Mesendoderm (in vitro differentiated cells): ENCODE results near the gene PKP2.

Experiments used
- DNase-seq: peaks from one replicate; pipeline ENCODE4 v3.0.0; 2013
- H2AK5ac ChIP-seq: 2 replicates; pipeline ENCODE4 v1.6.1; 2013; ENCODE audit warnings: low read length, inconsistent platforms
- H2BK120ac ChIP-seq: 2 replicates; pipeline ENCODE4 v1.6.1; 2013; ENCODE audit warnings: low read depth, mild to moderate bottlenecking, low read length, moderate library complexity, mixed read lengths
- H2BK15ac ChIP-seq: replicated peaks from 2 replicates; pipeline ENCODE4 v1.6.1; 2013; ENCODE audit warnings: low read depth, mild to moderate bottlenecking, moderate library complexity
- H2BK5ac ChIP-seq: 2 replicates; pipeline ENCODE4 v1.6.1; 2013; ENCODE audit warnings: low read length, inconsistent platforms
- H3K18ac ChIP-seq: 2 replicates; pipeline ENCODE4 v1.6.1; 2013; ENCODE audit warnings: mild to moderate bottlenecking, low read length, mixed read lengths
- H3K23ac ChIP-seq: one replicate; pipeline ENCODE4 v1.6.1; 2013; ENCODE audit warnings: low read length
- H3K27ac ChIP-seq: 2 replicates; pipeline ENCODE4 v1.5.1; 2013; ENCODE audit warnings: low read depth, mild to moderate bottlenecking, inconsistent platforms, low read length, moderate library complexity
- H3K27me3 ChIP-seq: 2 replicates; pipeline ENCODE4 v1.6.1; 2013; ENCODE audit warnings: low read length, control low read depth, mild to moderate bottlenecking, inconsistent platforms; ENCODE audit not compliant: insufficient read depth, poor library complexity
- H3K36me3 ChIP-seq: 2 replicates; pipeline ENCODE4 v1.6.1; 2013; ENCODE audit warnings: low read length, inconsistent platforms; ENCODE audit not compliant: control insufficient read depth, insufficient read depth
- H3K4ac ChIP-seq: one replicate; pipeline ENCODE4 v1.6.1; 2013; ENCODE audit warnings: low read depth, mild to moderate bottlenecking, low read length, moderate library complexity
- H3K4me1 ChIP-seq: 2 replicates; pipeline ENCODE4 v1.6.1; 2013; ENCODE audit warnings: low read depth, low read length, inconsistent platforms; ENCODE audit not compliant: control insufficient read depth
- H3K4me2 ChIP-seq: 2 replicates; pipeline ENCODE4 v1.6.1; 2013; ENCODE audit warnings: low read length
- H3K4me3 ChIP-seq: 2 replicates; pipeline ENCODE4 v1.5.1; 2013; ENCODE audit warnings: mild to moderate bottlenecking, low read length
- H3K56ac ChIP-seq: one replicate; pipeline ENCODE4 v1.6.1; 2013; ENCODE audit warnings: low read length
- H3K79me1 ChIP-seq: 2 replicates; pipeline ENCODE4 v1.6.1; 2013; ENCODE audit warnings: low read length, inconsistent platforms
- H3K79me2 ChIP-seq: 2 replicates; pipeline ENCODE4 v1.6.1; 2013; ENCODE audit warnings: mild to moderate bottlenecking, low read length; ENCODE audit not compliant: control insufficient read depth, insufficient read depth
- H3K9ac ChIP-seq: 2 replicates; pipeline ENCODE4 v1.6.1; 2013; ENCODE audit warnings: low read length, inconsistent platforms
- H4K5ac ChIP-seq: one replicate; pipeline ENCODE4 v1.6.1; 2013; ENCODE audit warnings: low read length
- H4K8ac ChIP-seq: one replicate; pipeline ENCODE4 v1.6.1; 2013; ENCODE audit warnings: low read depth, mild to moderate bottlenecking, control low read depth, low read length, moderate library complexity
- WGBS: extraction: QIAGEN DNeasy Blood & Tissue Kit; methylation state at CpG from one replicate; pipeline ENCODE4 v1.1.7; 2013; ENCODE audit warnings: low lambda C conversion rate, missing lambda C conversion rate; ENCODE audit not compliant: insufficient coverage; ENCODE audit errors: extremely low coverage; 5-methylcytosine and 5-hydroxymethylcytosine counted together

PKP2 gene

DNA sequence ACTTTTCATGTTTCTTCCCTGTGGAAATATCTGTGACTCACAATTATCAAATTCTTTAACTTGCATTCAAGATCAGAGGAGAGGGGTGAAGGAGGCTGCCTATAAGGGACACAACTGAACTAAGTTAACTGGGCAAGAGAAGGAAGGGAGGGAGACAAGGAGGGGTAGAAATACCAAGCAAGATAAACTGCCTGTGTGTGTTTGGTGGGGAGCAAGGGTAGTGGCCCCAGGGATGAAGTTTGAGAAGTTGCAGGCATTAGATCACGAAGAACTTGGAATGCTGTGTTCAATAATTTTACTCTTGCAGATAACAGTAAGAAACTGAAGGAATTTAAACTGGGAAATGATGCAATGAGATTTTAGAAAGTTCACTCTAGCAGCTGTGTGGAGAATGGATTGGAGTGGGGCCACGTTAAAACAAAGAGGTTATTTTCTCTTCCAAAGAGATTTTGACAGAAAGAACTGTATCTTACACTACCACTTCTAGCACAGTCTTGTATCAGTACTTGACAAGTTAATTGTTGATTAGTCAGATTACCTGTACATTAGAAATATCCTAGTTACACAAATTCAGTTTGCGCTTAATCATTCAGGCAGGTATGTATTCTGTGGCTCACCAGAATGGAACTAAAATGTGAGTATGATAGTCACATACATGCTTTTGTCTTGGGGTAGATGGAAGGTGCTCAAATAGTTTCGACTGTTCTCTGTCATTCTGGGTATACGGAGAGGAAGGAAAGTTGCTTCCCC, 7.4 kb downstream of the PKP2 start:
- Histone ChIP-seq H2BK5ac (no peak overlapping the region), H3K27me3 (no peaks in the 10 kb centered on the region), H3K4ac (no peak overlapping the region), H3K4me2 (no peak overlapping the region), H4K8ac (peak overlapping the region; percentile 76), H3K56ac (no peak overlapping the region), H2BK15ac (no peak overlapping the region), H3K79me2 (no peaks in the 10 kb centered on the region), H3K18ac (no peak overlapping the region), H2BK120ac (no peak overlapping the region), H4K5ac (peak overlapping the region; percentile 5), H3K36me3 (no peaks in the 10 kb centered on the region), H3K4me1 (peaks cover 3% of the 10 kb centered on the region), H3K9ac (no peak overlapping the region), H3K4me3 (no peak overlapping the region), H3K27ac (no peak overlapping the region), H2AK5ac (no peak overlapping the region), H3K79me1 (no peaks in the 10 kb centered on the region), H3K23ac (no peak overlapping the region)
- DNase-seq, result no peak
- WGBS, result no CpG with 5 or more reads among the region's 5 CpGs

DNA sequence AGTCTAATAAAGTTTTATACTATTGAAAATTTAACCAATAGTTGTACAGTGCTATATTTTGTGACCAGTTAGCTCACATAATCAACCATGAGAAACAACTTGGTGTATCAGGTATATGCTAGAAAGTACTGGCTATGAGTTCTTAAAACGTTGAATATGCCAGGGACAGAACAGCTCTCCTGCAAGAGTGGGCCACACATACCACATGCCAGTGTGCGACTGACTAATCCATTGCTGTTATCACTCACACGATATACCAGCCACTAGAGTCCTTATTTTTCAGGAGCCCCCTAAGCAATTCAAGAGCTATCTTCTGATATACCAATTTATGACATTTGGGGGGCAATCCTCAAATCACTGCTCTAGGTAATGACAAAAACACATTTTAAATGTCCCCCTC, 9.5 kb downstream of the PKP2 start:
- Histone ChIP-seq H3K18ac (no peak overlapping the region), H3K27me3 (no peaks in the 10 kb centered on the region), H3K4me1 (no peaks in the 10 kb centered on the region), H3K79me2 (no peaks in the 10 kb centered on the region), H2BK5ac (no peak overlapping the region), H3K4me2 (no peak overlapping the region), H2BK120ac (no peak overlapping the region), H3K9ac (no peak overlapping the region), H3K4ac (no peak overlapping the region), H3K23ac (no peak overlapping the region), H2AK5ac (no peak overlapping the region), H4K8ac (no peak overlapping the region), H2BK15ac (no peak overlapping the region), H3K79me1 (no peaks in the 10 kb centered on the region), H4K5ac (no peak overlapping the region), H3K56ac (no peak overlapping the region), H3K27ac (no peak overlapping the region), H3K4me3 (no peak overlapping the region), H3K36me3 (no peaks in the 10 kb centered on the region)
- WGBS, result no CpG with 5 or more reads among the region's 3 CpGs
- no peak for DNase-seq

- H2AK5ac ChIP-seq, result no peak overlapping the region
- no peaks in the 10 kb centered on the region for H3K79me1 ChIP-seq
- no peak overlapping the region for H3K4me3 ChIP-seq
- H3K4me1 ChIP-seq, result no peaks in the 10 kb centered on the region
- H2BK15ac ChIP-seq, result no peak overlapping the region
- no peaks in the 10 kb centered on the region for H3K79me2 ChIP-seq
- no peak overlapping the region for H4K5ac ChIP-seq
- no peak overlapping the region for H4K8ac ChIP-seq
- no peak overlapping the region for H3K9ac ChIP-seq
- H2BK5ac ChIP-seq, result no peak overlapping the region
- no peak overlapping the region for H3K27ac ChIP-seq
- H3K18ac ChIP-seq, result no peak overlapping the region
- H3K56ac ChIP-seq, result no peak overlapping the region
- no CpG with 5 or more reads among the region's 4 CpGs for WGBS
- DNase-seq, result no peak
- H2BK120ac ChIP-seq, result no peak overlapping the region
- H3K23ac ChIP-seq, result no peak overlapping the region
- no peaks in the 10 kb centered on the region for H3K36me3 ChIP-seq
- no peak overlapping the region for H3K4ac ChIP-seq
- H3K4me2 ChIP-seq, result no peak overlapping the region
- H3K27me3 ChIP-seq, result no peaks in the 10 kb centered on the region
Observed at GRCh38 chr12:32885831-32886230, 10.7 kb downstream of the PKP2 start.

- Histone ChIP-seq H3K79me1 (no peaks in the 10 kb centered on the region), H3K23ac (no peak overlapping the region), H4K5ac (no peak overlapping the region), H3K4me1 (no peaks in the 10 kb centered on the region), H3K4ac (no peak overlapping the region), H2BK120ac (no peak overlapping the region), H3K56ac (no peak overlapping the region), H3K4me2 (no peak overlapping the region), H3K79me2 (no peaks in the 10 kb centered on the region), H3K27me3 (no peaks in the 10 kb centered on the region), H2AK5ac (no peak overlapping the region), H3K18ac (no peak overlapping the region), H3K27ac (no peak overlapping the region), H3K9ac (no peak overlapping the region), H3K4me3 (no peak overlapping the region), H2BK5ac (no peak overlapping the region), H3K36me3 (no peaks in the 10 kb centered on the region), H2BK15ac (no peak overlapping the region), H4K8ac (no peak overlapping the region)
- DNase-seq, result no peak
- no CpG with 5 or more reads among the region's 4 CpGs for WGBS
Observed at GRCh38 chr12:32884962-32885361, 11.6 kb downstream of the PKP2 start.

DNA sequence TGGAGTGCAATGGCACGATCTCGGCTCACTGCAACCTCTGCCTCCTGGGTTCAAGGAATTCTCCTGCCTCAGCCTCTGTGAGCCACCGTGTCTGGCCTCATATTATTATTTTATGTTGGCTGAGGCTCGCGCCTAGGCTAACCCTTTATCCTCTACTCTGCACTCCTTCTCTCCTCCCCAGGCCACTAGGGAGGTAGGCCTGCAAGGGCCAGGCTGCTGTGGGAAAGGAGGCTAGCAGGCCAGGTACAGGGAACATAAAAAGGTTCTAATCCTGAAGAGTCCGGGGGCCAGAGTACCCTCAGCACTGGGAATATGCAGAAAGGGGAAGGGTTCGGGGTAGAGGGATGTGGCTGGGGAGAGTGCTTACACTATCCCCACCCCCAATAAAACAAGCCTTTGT, 14.9 kb downstream of the PKP2 start:
- Histone ChIP-seq H3K27ac (no peak overlapping the region), H3K27me3 (no peaks in the 10 kb centered on the region), H2AK5ac (no peak overlapping the region), H2BK120ac (no peak overlapping the region), H3K9ac (no peak overlapping the region), H2BK5ac (no peak overlapping the region), H4K5ac (no peak overlapping the region), H3K79me2 (no peaks in the 10 kb centered on the region), H3K4ac (no peak overlapping the region), H2BK15ac (no peak overlapping the region), H3K18ac (no peak overlapping the region), H3K79me1 (no peaks in the 10 kb centered on the region), H3K4me2 (no peak overlapping the region), H3K56ac (no peak overlapping the region), H3K23ac (no peak overlapping the region), H3K4me3 (no peak overlapping the region), H3K4me1 (no peaks in the 10 kb centered on the region), H4K8ac (no peak overlapping the region), H3K36me3 (no peaks in the 10 kb centered on the region)
- no CpG with 5 or more reads among the region's 7 CpGs for WGBS
- DNase-seq, result no peak

DNA sequence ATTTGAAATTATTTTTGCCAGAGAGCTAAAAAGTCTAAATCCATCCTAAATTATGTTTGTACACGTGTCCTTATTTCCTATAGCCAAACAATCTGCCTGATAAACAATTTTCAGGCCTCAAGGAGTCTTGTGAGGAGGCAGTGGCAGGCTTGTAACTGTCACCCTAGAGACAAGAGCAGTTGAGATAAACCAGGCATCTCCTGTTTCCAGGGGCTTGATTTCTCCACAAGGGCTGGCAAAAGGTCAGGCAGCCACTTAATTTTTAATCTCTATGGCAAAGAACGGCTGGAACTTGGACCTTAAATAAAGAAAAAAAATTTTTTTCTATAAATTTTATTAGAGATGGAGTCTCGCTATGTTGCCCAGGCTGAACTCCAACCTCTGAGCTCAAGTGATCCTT, 15.5 kb downstream of the PKP2 start:
- Histone ChIP-seq H3K56ac (no peak overlapping the region), H4K8ac (no peak overlapping the region), H3K36me3 (no peaks in the 10 kb centered on the region), H3K79me1 (no peaks in the 10 kb centered on the region), H3K18ac (no peak overlapping the region), H2AK5ac (no peak overlapping the region), H2BK120ac (no peak overlapping the region), H3K4me3 (no peak overlapping the region), H3K4me1 (no peaks in the 10 kb centered on the region), H4K5ac (no peak overlapping the region), H3K4me2 (no peak overlapping the region), H3K79me2 (no peaks in the 10 kb centered on the region), H3K27ac (no peak overlapping the region), H3K4ac (no peak overlapping the region), H2BK15ac (no peak overlapping the region), H3K27me3 (no peaks in the 10 kb centered on the region), H3K9ac (no peak overlapping the region), H2BK5ac (no peak overlapping the region), H3K23ac (no peak overlapping the region)
- DNase-seq, result no peak
- WGBS, result no CpG with 5 or more reads among the region's 3 CpGs
